Mucosa of descending colon (tissue), 3 donors: ENCODE measurements around the gene FNTB. TPM values are rescaled to one million over a fixed set of nuclear protein-coding genes. Genes with fewer than 3 reads are reported as not detected.

ENCODE experiments used
- ATAC-seq: fragments of 200-7000 bp; cut with Tn5 transposase; one replicate; pipeline ENCODE4 v1.9.1; 2020; ENCODE audit warnings: mild to moderate bottlenecking, moderate library complexity
- DNase-seq, 3 donors: peaks; one replicate each; pipeline ENCODE4 v3.0.0-alpha.2; 2020
- H3K36me3 ChIP-seq: fragments of 200-600 bp; one replicate; pipeline ENCODE4 v1.8.0; 2021; ENCODE audit warnings: low read depth, mild to moderate bottlenecking
- H3K4me1 ChIP-seq: fragments of 200-600 bp; one replicate; pipeline ENCODE4 v1.8.0; 2021; ENCODE audit warnings: low read depth, mild to moderate bottlenecking
- H3K4me3 ChIP-seq: fragments of 200-600 bp; one replicate; pipeline ENCODE4 v1.8.0; 2021; ENCODE audit warnings: mild to moderate bottlenecking
- H3K9me3 ChIP-seq: fragments of 200-600 bp; one replicate; pipeline ENCODE4 v1.8.0; 2021; ENCODE audit warnings: mild to moderate bottlenecking
- intact Hi-C, 2 donors: fragments of 100-400 bp; cut with DNase I in 1 of 2; cut with micrococcal nuclease in 1 of 2; formaldehyde crosslinking; loops; one replicate each; pipeline versions ENCODE4 v1.11.0 to v1.11.1; 2022; cut with DNase I, micrococcal nuclease
- total RNA-seq, 3 donors: library from RNA; stranded (reverse); fragmentation: NEBNext Ultra II Directional in 2 of 3; extraction: Animal tissue kit (Norgen Biotek cat#: 25700) in 2 of 3; gene quantifications; one replicate each; pipeline versions ENCODE4 v1.2.1 to v1.2.4, GENCODE V29; 2021 to 2023
- TF ChIP-seq, protein P1 (sequence below): fragments of 200-600 bp; IDR thresholded peaks from one replicate; pipeline ENCODE4 v1.8.0; 2022; ENCODE audit warnings: antibody characterized with exemption, mild to moderate bottlenecking
- donor health status: DM: no; HTN: no; CAD: no; lungs with moderate emphysema.
- donor health status: DM: no; HTN: no; CAD: no.
- donor health status: DM: no; HTN: yes; CAD: no.

FNTB gene
- total RNA-seq, 3 donors from 2014 or later, result 14.5 to 18.3 (median 14.5) TPM

DNA sequence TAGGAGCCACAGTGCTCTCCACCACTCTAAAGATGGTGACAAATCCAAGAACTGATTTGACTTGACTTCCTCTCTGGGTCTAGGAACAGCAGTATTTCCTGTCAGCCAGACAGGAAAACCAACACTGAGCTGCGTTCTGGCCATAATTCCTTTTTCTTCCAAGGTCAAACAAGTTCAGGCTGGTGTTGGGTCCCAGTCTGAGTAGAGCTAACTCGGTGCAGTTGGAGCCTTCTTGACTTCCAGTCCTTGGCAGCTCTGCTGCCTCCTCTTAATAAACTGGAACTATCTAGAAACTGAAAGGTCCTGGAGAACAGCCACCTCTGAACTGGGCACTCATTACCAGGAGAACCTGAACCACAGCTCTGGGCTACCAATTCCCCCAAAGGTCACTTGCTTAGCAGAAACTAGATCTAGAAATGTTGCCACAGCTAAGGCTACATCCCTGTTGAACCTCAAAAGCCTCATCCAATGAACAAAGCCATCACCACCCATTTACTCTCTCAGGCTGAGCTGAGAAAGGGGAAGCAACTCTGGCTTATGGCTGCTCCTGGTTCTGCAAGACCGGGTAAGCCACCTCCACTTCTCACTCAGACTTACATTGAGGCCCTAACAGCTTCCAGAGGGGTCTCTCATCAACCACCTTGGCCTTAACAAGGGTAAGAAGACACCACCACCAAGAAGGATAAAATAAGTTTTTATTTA, 87.9 kb downstream of the FNTB start:
- H3K4me3 ChIP-seq, result no peak overlapping the region
- no peak for DNase-seq
- H3K36me3 ChIP-seq, result no peaks in the 10 kb centered on the region
- no peak for ATAC-seq
- intact Hi-C loops, result no loop called here
- TF ChIP-seq, protein P1, sequence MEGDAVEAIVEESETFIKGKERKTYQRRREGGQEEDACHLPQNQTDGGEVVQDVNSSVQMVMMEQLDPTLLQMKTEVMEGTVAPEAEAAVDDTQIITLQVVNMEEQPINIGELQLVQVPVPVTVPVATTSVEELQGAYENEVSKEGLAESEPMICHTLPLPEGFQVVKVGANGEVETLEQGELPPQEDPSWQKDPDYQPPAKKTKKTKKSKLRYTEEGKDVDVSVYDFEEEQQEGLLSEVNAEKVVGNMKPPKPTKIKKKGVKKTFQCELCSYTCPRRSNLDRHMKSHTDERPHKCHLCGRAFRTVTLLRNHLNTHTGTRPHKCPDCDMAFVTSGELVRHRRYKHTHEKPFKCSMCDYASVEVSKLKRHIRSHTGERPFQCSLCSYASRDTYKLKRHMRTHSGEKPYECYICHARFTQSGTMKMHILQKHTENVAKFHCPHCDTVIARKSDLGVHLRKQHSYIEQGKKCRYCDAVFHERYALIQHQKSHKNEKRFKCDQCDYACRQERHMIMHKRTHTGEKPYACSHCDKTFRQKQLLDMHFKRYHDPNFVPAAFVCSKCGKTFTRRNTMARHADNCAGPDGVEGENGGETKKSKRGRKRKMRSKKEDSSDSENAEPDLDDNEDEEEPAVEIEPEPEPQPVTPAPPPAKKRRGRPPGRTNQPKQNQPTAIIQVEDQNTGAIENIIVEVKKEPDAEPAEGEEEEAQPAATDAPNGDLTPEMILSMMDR, result no peak
- H3K4me1 ChIP-seq, result peaks cover 42% of the 10 kb centered on the region
- no peaks in the 10 kb centered on the region for H3K9me3 ChIP-seq

DNA sequence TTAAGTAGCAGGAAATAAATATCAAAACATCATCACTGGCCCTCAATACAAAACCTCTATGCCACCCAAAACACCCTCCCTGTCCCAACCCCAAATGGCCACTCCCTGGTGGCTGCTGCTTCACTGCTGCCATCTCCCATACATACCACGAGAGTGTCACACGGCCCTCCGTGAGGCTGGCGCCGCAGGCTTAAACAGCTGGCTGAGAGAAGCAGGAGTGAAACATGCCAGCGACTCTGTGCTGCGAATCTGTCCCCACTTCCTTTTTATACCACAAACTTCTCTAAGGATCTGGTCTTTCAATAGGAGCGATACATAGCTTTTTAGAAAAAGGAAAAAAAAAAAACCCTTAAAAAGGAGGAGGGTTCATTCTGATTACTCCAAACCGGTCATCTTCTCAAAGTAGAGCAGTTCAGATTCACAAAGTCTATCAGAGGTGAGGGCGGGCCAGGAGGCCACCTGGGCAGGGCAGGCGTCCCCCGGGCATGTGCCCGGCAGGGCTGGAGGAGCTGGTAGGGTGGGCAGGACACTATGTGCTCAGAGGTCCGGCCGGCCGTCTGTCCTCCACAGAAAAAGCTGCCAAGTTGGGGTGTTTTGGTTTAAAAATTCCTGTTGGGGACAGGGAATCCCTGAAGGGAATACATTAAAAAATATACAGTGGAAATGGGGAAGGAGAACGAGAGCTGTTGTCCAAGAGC, 89.1 kb downstream of the FNTB start:
- H3K4me1 ChIP-seq, result peaks cover 42% of the 10 kb centered on the region
- H3K9me3 ChIP-seq, result no peaks in the 10 kb centered on the region
- no peak overlapping the region for H3K4me3 ChIP-seq
- intact Hi-C loops, result no loop called here
- TF ChIP-seq, protein P1, result no peak
- ATAC-seq (no peak), DNase-seq (no peak)
- H3K36me3 ChIP-seq, result no peaks in the 10 kb centered on the region

DNA sequence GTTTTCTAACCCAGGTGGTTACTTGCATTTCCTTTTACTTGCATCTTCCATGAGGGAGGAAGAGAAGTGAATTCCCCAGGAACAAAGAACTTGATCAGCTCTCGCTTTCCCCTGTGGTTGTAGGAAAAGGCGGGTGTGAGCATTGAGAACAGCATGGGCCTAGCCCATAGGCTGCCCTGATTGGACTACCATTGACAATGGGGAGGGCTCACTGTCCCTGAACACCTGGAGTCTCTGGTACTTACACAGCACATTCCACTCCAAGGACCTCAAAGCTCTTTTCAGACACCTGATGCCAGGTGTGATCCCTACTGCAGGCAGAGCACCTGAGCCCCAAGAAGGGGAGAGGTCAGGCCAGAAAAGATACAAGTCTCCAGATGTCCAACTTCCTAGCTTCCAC, 90.6 kb downstream of the FNTB start:
- ATAC-seq, result no peak
- H3K36me3 ChIP-seq, result no peaks in the 10 kb centered on the region
- intact Hi-C loops, result no loop called here

DNA sequence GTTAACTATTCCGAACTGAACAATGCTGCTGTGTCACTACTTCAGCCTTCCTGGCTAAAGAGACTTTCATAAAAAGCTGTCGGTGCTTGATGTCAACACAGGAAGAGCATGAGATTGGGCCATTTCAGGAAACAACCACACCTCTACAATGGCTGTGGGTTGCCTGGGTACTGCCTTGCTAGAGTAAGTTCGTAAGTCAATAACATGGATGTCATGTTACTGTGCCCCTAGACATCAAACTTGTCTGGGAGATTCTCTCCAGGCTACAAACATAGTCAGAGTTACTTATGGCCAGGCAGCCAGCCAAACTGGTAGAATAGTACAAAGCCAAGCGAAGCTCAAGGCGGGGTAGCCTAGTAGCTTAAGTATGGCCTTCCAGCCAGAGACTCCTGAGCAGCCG, 92.5 kb downstream of the FNTB start:
- Histone ChIP-seq H3K4me1 (peaks cover 31% of the 10 kb centered on the region), H3K36me3 (no peaks in the 10 kb centered on the region), H3K9me3 (no peaks in the 10 kb centered on the region), H3K4me3 (no peak overlapping the region)
- intact Hi-C loops, result no loop called here
- DNase-seq (no peak), ATAC-seq (no peak)
- TF ChIP-seq, protein P1, result no peak

More for the DNA sequence above, 90.6 kb downstream of the FNTB start:
- TF ChIP-seq, protein P1, result no peak
- H3K4me3 ChIP-seq, result no peak overlapping the region
- H3K4me1 ChIP-seq, result peaks cover 43% of the 10 kb centered on the region
- no peaks in the 10 kb centered on the region for H3K9me3 ChIP-seq
- DNase-seq, result no peak

DNA sequence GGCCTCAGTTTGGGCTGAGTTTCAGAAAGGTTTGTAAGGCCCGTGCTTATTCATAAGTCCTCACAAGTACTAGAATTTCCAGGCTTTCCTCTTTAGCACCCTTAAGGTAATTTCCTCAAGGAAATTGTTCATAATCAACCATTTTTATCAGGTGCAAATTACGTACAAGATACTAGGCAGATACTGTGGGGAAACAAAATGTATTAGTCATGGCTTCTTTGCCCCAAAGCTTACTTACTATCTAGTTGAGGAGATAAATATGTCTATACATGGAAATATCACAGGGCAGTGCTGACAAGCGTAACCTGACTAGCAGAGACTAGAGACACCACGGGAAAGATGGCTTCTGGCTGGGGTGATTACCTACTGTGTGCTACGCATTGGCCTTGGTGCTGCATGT, 93.1 kb downstream of the FNTB start:
- Histone ChIP-seq H3K9me3 (no peaks in the 10 kb centered on the region), H3K4me1 (peaks cover 28% of the 10 kb centered on the region), H3K4me3 (no peak overlapping the region), H3K36me3 (no peaks in the 10 kb centered on the region)
- ATAC-seq (no peak), DNase-seq (no peak)
- TF ChIP-seq, protein P1, result no peak
- intact Hi-C loops, result no loop called here
